H54 (cell line): ENCODE results near the gene ATP2A1.
A peak's percentile ranks its signal among the peaks of the same experiment; 100 is the strongest.
"Not testable (repeated sequence)": the region's sequence is repeated elsewhere in the genome, so short reads cannot be mapped to it uniquely, and the experiment has no call there.

Experiments used
- DNase-seq: peaks from one replicate; pipeline ENCODE4 v3.0.0; 2011; ENCODE audit warnings: low spot score, mixed read lengths; ENCODE audit not compliant: insufficient read length
- FAIRE-seq: peaks from 3 replicates; lab custom pipeline; 2011; peaks lifted over from hg19 to GRCh38; lab: Jason Lieb, UNC
- POLR2A ChIP-seq: IDR thresholded peaks from 2 replicates; pipeline ENCODE4 v1.6.1; 2011; ENCODE audit warnings: low read depth, mild to moderate bottlenecking, low read length

Gene ATP2A1

DNA sequence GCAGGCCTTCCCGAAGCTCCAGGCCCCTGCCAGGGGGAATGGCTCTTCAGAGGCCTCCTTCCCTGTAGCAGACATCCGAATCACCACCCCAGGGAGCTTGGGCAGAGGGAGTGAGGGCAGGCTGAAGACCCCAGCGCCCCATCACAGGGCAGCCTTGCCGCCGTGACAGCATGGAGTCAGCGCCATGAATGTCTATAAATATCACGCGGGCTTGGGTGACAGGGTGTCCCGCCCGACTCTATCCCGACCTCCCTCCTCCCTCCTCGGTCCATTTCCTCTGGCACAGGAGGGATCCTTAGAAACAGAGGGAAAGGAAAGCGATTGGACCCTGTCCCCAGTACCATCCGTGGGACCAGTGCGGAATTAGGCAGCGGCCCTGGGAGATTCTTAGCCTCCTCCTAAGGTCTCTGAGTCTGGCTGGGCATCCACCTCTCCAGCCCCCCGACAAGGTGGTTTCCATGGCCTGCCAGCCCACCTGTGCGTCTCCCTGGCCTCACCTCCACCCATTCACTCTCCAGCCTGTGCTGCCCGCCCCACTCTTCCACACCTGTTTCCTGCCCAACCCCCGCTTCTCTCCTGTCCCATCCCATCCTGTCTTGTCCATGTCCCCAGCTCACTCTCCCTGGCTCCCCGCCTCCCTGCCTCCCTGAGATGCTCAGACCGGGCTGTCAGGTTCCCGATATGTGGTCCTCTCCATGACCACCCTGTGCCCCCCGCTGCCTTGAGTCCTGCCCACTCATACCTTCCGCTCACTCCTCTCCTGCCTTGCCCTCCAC lies 5.1 kb downstream of the ATP2A1 start:
- TF ChIP-seq POLR2A = no peak
- DNase-seq (no peak), FAIRE-seq (no peak)

DNA sequence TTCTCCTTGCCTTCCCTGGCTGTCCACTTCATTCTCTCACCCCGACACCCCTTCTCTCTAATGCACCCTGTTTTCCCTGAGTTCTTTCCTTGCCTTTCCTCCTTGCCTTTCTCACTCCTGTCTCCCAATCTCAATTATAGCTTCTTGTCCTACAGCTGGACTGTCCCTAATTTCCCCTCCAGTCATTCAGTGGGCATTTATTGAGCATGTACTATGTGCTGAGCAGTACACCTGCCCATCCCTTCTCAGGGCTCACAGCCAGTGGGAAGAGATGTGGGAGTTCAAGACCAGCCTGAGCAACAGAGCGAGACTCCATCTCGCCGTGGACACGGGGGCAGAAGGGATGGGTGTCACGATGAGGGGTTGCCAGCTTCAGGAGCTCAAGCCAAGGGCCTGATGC lies 5.8 kb downstream of the ATP2A1 start:
- no peak for TF ChIP-seq POLR2A
- no peak for FAIRE-seq
- no peak for DNase-seq

DNA sequence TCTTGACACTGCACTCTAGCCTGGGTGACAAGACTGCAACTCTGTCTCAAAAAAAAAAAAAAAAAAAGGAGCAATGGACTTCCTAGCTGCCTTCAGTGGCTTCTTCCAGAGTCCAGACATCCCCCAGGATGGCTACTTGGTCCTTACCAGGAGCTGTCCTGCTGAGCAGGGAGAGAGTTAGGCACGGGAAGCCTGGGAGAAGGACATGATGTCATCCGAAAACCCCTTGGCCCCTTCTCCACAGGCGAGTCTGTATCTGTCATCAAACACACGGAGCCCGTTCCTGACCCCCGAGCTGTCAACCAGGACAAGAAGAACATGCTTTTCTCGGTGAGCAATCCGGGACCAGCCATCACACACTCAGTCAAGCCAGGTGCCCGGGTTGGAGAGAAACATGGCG lies 8.7 kb downstream of the ATP2A1 start:
- DNase-seq (no peak), FAIRE-seq (no peak)
- no peak for TF ChIP-seq POLR2A

DNA sequence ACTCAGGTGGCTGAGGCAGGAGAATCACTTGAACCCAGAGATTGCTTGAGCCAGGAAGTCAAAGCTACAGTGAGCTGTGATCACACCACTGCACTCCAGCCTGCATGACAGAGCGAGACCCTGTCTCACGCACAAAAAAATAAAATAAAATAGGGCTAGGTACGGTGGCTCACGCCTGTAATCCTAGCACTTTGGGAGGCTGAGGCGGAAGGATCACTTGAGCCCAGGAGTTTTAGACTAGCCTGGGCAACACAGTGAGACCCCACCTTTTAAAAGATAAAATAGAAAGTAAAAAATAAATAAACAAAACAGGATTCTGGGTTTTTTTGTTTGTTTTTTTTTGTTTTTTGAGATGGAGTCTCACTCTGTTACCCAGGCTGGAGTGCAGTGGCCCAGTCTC lies 12.1 kb downstream of the ATP2A1 start:
- not testable (repeated sequence) for FAIRE-seq, DNase-seq

DNA sequence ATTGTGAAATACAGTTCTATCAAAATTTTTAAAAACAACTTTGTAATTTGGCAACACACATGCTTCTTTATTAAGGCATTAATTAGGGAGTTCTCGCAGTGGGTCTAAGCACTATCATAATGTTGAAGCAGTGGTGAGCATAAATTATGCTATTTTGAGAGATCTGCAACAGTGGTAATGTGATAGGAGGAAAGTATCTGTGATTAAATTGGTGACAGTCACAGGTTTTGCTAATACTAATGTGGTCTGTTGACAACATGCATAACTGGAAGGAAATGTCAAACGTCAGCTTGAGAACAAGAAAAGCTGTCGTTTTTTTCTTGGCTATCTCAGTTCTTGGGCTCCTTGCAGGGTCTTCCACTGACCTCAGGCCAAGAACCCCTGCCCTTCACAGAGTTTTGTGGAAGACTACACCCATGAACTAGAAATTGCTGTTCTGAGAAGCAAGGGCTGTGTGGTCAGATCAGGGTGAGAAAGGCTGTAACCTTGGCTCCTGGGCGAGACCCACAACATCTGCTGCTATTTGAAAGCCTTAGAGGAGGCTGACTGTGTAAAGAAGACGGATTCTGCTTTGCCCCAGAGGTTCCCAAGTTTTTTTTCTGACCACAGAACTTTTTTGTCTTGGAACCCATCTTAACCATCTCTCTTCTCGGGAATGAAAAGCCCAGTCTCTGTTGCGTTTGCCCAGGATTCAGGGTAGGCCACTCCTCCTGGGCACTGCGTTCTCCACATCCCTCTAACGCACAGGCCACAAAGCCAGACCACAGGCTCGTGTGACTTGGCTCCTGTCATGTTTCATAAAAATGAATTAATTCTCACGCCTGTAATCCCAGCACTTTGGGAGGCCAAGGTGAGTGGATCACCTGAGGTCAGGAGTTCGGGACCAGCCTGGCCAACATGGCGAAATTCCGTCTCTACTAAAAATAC lies 13.9 kb downstream of the ATP2A1 start:
- no peak for FAIRE-seq
- TF ChIP-seq POLR2A = no peak
- DNase-seq = no peak

DNA sequence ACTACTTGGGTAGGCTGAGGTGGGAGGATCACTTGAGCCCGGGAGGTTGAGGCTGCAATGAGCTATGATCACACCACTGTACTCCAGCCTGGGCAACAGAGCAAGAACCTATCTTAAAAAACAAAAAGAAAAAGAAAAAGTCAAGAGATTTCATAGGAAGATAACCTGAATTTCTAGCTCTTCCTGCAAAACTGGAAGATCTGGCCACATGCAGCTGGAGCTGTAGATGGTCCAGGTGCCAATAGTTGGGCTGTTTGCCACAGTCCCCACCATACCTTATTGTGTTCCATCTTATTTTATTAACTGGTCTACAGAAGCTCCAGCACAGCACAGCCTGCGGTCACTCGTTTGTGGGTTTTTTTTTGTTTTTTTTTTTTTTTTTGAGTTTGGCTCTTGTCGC lies 15.0 kb downstream of the ATP2A1 start:
- TF ChIP-seq POLR2A = no peak
- DNase-seq (no peak), FAIRE-seq (no peak)

DNA sequence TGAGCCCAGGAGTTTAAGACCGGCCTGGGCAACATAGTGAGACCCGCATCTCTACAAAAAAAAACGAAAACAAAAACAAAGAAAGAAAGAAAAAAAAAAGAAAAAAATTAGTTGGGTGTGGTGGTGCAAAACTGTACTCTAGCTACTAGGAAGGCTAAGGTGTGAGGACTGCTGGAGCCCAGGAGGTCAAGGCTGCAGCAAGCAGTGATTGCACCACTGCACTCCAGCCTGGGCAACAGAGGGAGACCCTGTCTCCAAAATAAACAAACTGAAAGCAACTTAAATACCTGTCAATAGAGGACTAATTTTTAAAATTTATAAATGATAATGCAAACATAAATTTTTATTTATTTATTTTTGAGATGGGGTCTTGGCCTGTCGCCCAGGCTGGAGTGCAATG lies 17.3 kb downstream of the ATP2A1 start:
- FAIRE-seq = no peak
- DNase-seq = no peak

DNA sequence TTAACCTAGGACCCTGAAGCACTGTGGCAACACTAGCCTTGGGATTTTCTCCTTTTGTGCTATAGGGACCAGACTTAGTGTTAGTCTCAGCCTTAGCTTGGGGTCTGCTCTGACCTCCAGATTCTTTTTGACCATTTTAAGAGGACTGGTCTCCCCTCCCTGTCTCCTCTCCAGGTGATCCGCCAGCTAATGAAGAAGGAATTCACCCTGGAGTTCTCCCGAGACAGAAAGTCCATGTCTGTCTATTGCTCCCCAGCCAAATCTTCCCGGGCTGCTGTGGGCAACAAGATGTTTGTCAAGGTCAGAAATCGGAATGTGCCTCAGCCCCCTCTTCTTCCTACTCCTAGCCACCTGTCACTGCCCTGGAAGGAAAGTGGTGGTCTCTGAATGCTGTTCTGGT lies 19.5 kb downstream of the ATP2A1 start:
- DNase-seq = no peak
- no peak for TF ChIP-seq POLR2A
- no peak for FAIRE-seq

More for the DNA sequence above, 17.3 kb downstream of the ATP2A1 start:
- TF ChIP-seq POLR2A = no peak

DNA sequence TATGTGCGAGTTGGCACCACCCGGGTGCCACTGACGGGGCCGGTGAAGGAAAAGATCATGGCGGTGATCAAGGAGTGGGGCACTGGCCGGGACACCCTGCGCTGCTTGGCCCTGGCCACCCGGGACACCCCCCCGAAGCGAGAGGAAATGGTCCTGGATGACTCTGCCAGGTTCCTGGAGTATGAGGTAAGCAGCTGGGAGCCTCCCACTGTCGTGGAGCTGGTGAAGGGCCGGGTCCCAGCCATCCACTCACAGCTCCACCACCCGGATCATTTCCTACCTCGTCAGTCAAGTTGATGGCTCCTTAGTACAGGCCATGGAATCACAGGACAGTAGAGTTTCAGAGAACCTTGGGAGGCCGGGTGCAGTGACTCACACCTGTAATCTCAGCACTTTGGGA lies 20.0 kb downstream of the ATP2A1 start:
- DNase-seq = peak; percentile 61
- no peak for TF ChIP-seq POLR2A
- FAIRE-seq = no peak

DNA sequence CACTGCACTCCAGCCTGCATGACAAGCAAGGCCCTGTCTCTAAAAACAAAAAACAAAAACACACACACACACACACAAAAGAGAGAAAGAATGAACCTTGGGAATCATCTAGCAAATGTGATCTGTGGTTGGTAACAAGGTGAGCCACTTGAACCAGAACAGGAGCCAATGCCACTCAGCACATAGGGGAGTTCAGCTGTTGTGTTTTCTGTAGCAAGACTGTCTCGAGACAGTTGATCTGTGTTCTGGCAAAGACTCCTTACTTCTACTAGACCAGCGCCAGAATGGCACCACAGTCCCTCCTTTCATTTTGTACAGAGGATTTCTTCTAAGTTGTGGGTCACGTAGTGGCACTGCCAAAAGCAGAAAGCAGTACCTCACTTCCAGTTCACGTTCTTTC lies 20.7 kb downstream of the ATP2A1 start:
- FAIRE-seq (no peak), DNase-seq (no peak)
- TF ChIP-seq POLR2A = no peak

DNA sequence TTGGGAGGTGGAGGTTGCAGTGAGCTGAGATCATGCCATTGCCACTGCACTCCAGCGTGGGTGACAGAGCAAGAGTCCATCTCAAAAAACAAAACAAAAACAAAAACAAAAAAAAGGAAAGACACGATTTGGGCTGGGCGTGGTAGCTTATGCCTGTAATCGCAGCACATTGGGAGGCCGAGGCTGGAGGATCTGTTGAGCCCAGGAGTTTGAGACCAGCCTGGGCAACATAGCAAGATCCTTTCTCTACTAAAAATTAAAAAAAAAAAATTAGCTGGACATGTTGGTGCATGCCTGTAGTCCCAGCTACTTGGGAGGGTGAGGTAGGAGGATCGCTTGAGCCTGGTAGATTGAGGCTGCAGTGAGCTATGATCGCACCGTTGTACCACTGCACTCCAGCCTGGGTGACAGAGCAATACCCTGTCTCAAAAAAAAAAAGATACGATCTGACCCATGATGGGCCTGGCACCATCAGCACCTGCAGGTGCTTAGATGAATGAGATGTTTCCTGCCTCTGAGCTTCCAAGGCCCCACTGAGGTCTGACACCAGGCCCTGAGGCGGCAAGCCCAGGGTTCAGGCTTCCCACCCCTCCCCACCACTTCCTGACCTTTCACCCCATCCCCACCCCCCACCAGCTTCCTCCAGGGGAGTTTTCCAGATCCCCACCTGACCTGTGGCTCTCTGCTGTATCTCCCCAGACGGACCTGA lies 21.7 kb downstream of the ATP2A1 start:
- TF ChIP-seq POLR2A = no peak
- DNase-seq (no peak), FAIRE-seq (no peak)

DNA sequence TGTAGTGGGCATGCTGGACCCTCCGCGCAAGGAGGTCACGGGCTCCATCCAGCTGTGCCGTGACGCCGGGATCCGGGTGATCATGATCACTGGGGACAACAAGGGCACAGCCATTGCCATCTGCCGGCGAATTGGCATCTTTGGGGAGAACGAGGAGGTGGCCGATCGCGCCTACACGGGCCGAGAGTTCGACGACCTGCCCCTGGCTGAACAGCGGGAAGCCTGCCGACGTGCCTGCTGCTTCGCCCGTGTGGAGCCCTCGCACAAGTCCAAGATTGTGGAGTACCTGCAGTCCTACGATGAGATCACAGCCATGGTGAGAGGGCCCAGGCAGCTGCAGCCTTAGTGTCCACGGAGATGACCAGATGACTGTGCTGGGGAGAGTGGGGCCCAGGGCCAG lies 22.3 kb downstream of the ATP2A1 start:
- no peak for DNase-seq
- TF ChIP-seq POLR2A = no peak
- no peak for FAIRE-seq

DNA sequence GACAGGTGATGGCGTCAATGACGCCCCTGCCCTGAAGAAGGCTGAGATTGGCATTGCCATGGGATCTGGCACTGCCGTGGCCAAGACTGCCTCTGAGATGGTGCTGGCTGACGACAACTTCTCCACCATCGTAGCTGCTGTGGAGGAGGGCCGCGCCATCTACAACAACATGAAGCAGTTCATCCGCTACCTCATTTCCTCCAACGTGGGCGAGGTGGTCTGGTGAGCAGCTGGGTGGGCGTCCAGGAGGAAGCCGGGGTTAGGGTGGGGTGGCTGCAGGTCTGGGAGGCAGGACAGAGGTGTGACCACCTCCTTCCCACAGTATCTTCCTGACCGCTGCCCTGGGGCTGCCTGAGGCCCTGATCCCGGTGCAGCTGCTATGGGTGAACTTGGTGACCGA lies 23.6 kb downstream of the ATP2A1 start:
- no peak for TF ChIP-seq POLR2A
- DNase-seq = no peak
- no peak for FAIRE-seq

DNA sequence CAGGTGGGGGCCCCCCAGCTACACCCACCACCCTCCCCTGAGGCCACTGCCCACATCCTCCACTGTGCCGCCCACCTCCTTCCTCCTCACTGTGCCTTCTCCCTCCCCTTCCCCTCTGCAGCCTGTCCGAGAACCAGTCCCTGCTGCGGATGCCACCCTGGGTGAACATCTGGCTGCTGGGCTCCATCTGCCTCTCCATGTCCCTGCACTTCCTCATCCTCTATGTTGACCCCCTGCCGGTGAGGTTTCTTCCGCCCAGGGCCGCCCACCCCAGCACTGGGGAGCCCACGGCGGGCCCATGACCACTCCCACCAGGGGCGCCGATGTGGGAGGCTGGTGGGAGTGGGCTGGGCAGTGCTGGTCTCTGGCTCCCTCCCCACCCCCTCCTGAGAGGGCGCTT lies 24.6 kb downstream of the ATP2A1 start:
- DNase-seq (no peak), FAIRE-seq (no peak)
- no peak for TF ChIP-seq POLR2A
